CD8-positive, alpha-beta memory T cell (primary cell): ENCODE results near the gene HIKESHI. TPM values are rescaled to one million over a fixed set of nuclear protein-coding genes. Genes with fewer than 3 reads are reported as not detected.

Experiments
- CTCF ChIA-PET: fragments of 350-600 bp; sonication (Branson Sonifier 250); formaldehyde crosslinking; loops from one replicate; lab custom pipeline; 2021; ENCODE audit warnings: antibody characterized with exemption; lab: Charles Lee
- POLR2A ChIA-PET: fragments of 350-600 bp; sonication (Branson Sonifier 250); formaldehyde crosslinking; loops from one replicate; lab custom pipeline; 2021; ENCODE audit warnings: antibody characterized with exemption; lab: Charles Lee
- DNase-seq, 5 donors: peaks; one replicate each; pipeline versions ENCODE4 v3.0.0 to v3.0.0-alpha.2; 2020 to 2022; ENCODE audit warnings: mixed read lengths in 1 of 5
- H3K27ac ChIP-seq: one replicate; pipeline ENCODE4 v1.7.0; 2013; ENCODE audit warnings: low read depth, mild to moderate bottlenecking, low read length, moderate library complexity
- H3K27me3 ChIP-seq: 2 replicates; pipeline ENCODE4 v1.7.0; 2013; ENCODE audit warnings: low read length, mild to moderate bottlenecking; ENCODE audit not compliant: insufficient read depth, poor library complexity, severe bottlenecking
- H3K36me3 ChIP-seq: 2 replicates; pipeline ENCODE4 v1.7.0; 2013; ENCODE audit warnings: mild to moderate bottlenecking, low read length, moderate library complexity; ENCODE audit not compliant: insufficient read depth
- H3K4me1 ChIP-seq: 2 replicates; pipeline ENCODE4 v1.7.0; 2013; ENCODE audit warnings: mild to moderate bottlenecking, low read length, moderate library complexity; ENCODE audit not compliant: insufficient read depth
- H3K4me3 ChIP-seq: 2 replicates; pipeline ENCODE4 v1.7.0; 2013; ENCODE audit warnings: mild to moderate bottlenecking, low read length
- H3K9me3 ChIP-seq: 2 replicates; pipeline ENCODE4 v1.7.0; 2013; ENCODE audit warnings: mild to moderate bottlenecking, low read length
- H3K27ac Mint-ChIP-seq, 8 donors: one replicate each; pipeline ENCODE4 v1.8.0; 2020 to 2021; ENCODE audit warnings: mixed read lengths in 8 of 8, mild to moderate bottlenecking in 6 of 8, inconsistent platforms in 3 of 8, moderate library complexity in 3 of 8
- H3K27me3 Mint-ChIP-seq, 2 donors: one replicate each; pipeline ENCODE4 v1.8.0; 2020 to 2021; ENCODE audit warnings: mixed read lengths in 2 of 2, mild to moderate bottlenecking in 1 of 2, moderate library complexity in 1 of 2
- H3K36me3 Mint-ChIP-seq, 3 donors: one replicate each; pipeline ENCODE4 v1.8.0; 2020 to 2021; ENCODE audit warnings: mixed read lengths in 3 of 3, inconsistent platforms in 1 of 3, mild to moderate bottlenecking in 1 of 3
- H3K4me1 Mint-ChIP-seq, 3 donors: one replicate each; pipeline ENCODE4 v1.8.0; 2020 to 2021; ENCODE audit warnings: mixed read lengths in 3 of 3, inconsistent platforms in 1 of 3, mild to moderate bottlenecking in 1 of 3
- H3K4me3 Mint-ChIP-seq, 7 donors: one replicate each; pipeline ENCODE4 v1.8.0; 2020 to 2021; ENCODE audit warnings: mixed read lengths in 7 of 7, mild to moderate bottlenecking in 6 of 7, moderate library complexity in 4 of 7, inconsistent platforms in 2 of 7
- H3K9me3 Mint-ChIP-seq, 5 donors: one replicate each; pipeline ENCODE4 v1.8.0; 2020 to 2022; ENCODE audit warnings: mixed read lengths in 5 of 5, mild to moderate bottlenecking in 3 of 5, moderate library complexity in 2 of 5, inconsistent platforms in 1 of 5
- polyA plus RNA-seq: library from polyadenylated mRNA; unstranded; fragments of 300-500 nt; fragmentation: Illumina TruSeq; gene quantifications from one replicate; pipeline ENCODE4 v1.2.3, GENCODE V29; 2021
- total RNA-seq, 2 experiments: library from RNA; stranded (reverse); gene quantifications; one replicate each; pipeline ENCODE4 v1.2.3, GENCODE V29; 2021

The HIKESHI gene
- total and polyA plus RNA-seq, 3 experiments from 2014 or later: 52.9 to 85.3 (median 56.9) TPM

DNA sequence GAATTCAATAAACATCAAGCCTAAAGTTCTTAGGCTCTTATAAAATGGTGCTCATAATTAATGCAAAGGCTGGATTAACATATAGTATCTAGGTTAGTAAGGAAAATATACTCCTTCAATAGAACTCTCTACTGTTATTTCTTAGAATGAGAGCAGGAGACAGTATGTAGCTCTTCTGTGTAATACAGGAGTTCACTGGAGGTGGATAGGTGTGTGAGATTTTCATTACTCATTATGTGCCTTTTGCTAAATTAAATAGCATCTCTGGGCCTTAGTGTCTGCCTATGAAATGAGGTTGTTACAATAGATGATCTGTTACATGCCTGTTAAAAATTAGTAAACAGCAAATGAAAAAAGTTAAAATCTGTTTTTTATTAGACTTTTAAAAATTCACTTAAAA is 36.8 kb upstream of the HIKESHI start:
- ChIA-PET CTCF (no interaction called here), POLR2A (no interaction called here)
- peaks cover 10 to 66% (median 11%) of the 10 kb centered on the region in 3 donors for H3K36me3 Mint-ChIP-seq
- peaks cover 12 to 30% (median 17%) of the 10 kb centered on the region in 3 donors for H3K4me1 Mint-ChIP-seq
- no peaks in the 10 kb centered on the region for H3K9me3 Mint-ChIP-seq
- no peak overlapping the region for H3K27ac Mint-ChIP-seq
- Histone ChIP-seq H3K27me3 (no peaks in the 10 kb centered on the region), H3K9me3 (no peaks in the 10 kb centered on the region), H3K4me3 (no peak overlapping the region), H3K4me1 (no peaks in the 10 kb centered on the region), H3K36me3 (peaks cover 5% of the 10 kb centered on the region), H3K27ac (no peak overlapping the region)
- no peak overlapping the region for H3K4me3 Mint-ChIP-seq
- DNase-seq: no peak
- H3K27me3 Mint-ChIP-seq: no peaks in the 10 kb centered on the region

DNA sequence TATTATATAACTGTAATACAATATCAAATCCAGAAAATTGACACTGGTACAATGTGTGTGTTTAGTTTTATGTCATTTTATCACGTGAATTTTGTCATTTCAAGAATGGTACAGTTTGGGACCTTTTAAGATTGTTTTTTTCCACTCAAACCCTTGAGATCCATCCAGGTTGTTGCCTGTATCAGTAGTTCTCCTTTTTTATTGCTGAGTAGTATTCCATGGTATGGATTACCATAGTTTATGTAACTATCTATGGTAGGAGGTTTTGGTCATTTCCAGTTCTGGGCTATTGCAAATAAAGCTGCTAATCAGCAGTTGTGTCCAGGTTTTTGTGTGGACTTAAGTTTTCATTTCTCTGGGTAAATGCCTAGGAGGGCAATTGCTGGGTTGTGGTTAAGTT is 32.4 kb upstream of the HIKESHI start:
- H3K4me1 ChIP-seq: no peaks in the 10 kb centered on the region
- H3K9me3 ChIP-seq: no peaks in the 10 kb centered on the region
- H3K4me3 ChIP-seq: no peak overlapping the region
- Mint-ChIP-seq H3K27me3 (no peaks in the 10 kb centered on the region), H3K4me1 (peaks cover 31 to 61% (median 45%) of the 10 kb centered on the region in 3 donors), H3K4me3 (no peak overlapping the region), H3K36me3 (peaks cover 13 to 70% (median 17%) of the 10 kb centered on the region in 3 donors), H3K9me3 (no peaks in the 10 kb centered on the region), H3K27ac (no peak overlapping the region)
- peaks cover 5% of the 10 kb centered on the region for H3K36me3 ChIP-seq
- CTCF ChIA-PET: interaction anchor here (1.4 kb wide), 1 partner anchor 18 kb away, joined by 3 read pairs; no protein-coding TSS in a partner anchor
- H3K27ac ChIP-seq: no peak overlapping the region
- H3K27me3 ChIP-seq: no peaks in the 10 kb centered on the region
- POLR2A ChIA-PET: no interaction called here
- DNase-seq: no peak

DNA sequence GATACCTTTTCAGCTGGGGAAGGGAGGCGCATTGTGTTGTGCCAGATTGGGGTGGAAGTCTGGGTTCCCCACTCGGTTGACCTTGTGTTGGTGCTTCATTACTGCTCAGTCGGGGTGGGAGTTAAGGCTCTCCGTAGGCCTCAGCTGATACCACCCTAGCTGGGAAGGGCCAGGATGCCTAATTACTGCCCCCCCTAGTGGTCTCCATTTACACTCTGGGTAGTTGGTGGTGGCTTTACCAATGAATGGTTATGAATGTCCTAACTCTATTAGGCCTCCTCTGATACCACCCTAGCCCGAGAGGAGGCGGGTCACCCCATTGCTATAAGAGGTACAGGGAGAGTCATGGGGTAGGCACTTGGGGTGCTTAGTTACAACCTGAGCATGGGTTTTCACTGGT is 27.5 kb upstream of the HIKESHI start:
- H3K4me3 Mint-ChIP-seq: no peak overlapping the region
- H3K9me3 Mint-ChIP-seq: peaks cover 0 to 1% (median 0%) of the 10 kb centered on the region in 5 donors
- ChIA-PET CTCF (interaction anchor here (1.0 kb wide), 1 partner anchor 20 kb away, joined by 3 read pairs; no protein-coding TSS in a partner anchor), POLR2A (no interaction called here)
- H3K36me3 ChIP-seq: peaks cover 19% of the 10 kb centered on the region
- H3K36me3 Mint-ChIP-seq: peaks cover 18 to 86% (median 27%) of the 10 kb centered on the region in 3 donors
- H3K4me3 ChIP-seq: no peak overlapping the region
- no peak overlapping the region for H3K27ac ChIP-seq
- no peak for DNase-seq
- H3K4me1 Mint-ChIP-seq: peaks cover 37 to 65% (median 54%) of the 10 kb centered on the region in 3 donors
- peak overlapping the region in 4 of 8 donors; percentile 18 to 78 (median 38) for H3K27ac Mint-ChIP-seq
- H3K27me3 Mint-ChIP-seq: no peaks in the 10 kb centered on the region
- H3K9me3 ChIP-seq: no peaks in the 10 kb centered on the region
- no peaks in the 10 kb centered on the region for H3K27me3 ChIP-seq
- no peaks in the 10 kb centered on the region for H3K4me1 ChIP-seq

DNA sequence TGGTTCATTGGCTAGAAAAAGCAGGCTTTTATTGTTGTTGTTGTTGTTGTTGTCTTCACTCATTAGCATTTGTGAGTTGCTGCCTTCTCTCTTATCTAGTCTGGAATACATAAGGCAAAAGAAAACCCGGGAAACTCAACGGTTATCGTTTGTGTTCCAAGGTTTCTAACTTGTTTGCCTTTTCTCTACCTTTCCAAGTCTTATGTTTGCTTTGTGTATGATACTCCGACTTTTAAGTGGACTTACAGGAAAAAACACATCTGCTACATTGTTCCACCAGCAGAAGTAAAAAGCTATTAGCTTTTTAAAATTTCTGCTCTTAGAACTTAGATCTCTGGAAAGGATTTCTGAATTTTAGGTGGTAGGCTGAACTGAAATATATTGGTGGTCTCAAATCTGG is 27.0 kb upstream of the HIKESHI start:
- peak overlapping the region in 4 of 8 donors; percentile 29 to 78 (median 38) for H3K27ac Mint-ChIP-seq
- ChIA-PET POLR2A (no interaction called here), CTCF (interaction anchor here (1.0 kb wide), 1 partner anchor 19 kb away, joined by 3 read pairs; no protein-coding TSS in a partner anchor)
- H3K27me3 Mint-ChIP-seq: no peaks in the 10 kb centered on the region
- DNase-seq: no peak
- peaks cover 19% of the 10 kb centered on the region for H3K36me3 ChIP-seq
- H3K9me3 Mint-ChIP-seq: peaks cover 0 to 1% (median 0%) of the 10 kb centered on the region in 5 donors
- H3K4me3 Mint-ChIP-seq: no peak overlapping the region
- peaks cover 21 to 86% (median 27%) of the 10 kb centered on the region in 3 donors for H3K36me3 Mint-ChIP-seq
- H3K9me3 ChIP-seq: no peaks in the 10 kb centered on the region
- peaks cover 36 to 64% (median 53%) of the 10 kb centered on the region in 3 donors for H3K4me1 Mint-ChIP-seq
- no peaks in the 10 kb centered on the region for H3K4me1 ChIP-seq
- H3K27ac ChIP-seq: no peak overlapping the region
- H3K4me3 ChIP-seq: no peak overlapping the region
- H3K27me3 ChIP-seq: no peaks in the 10 kb centered on the region

DNA sequence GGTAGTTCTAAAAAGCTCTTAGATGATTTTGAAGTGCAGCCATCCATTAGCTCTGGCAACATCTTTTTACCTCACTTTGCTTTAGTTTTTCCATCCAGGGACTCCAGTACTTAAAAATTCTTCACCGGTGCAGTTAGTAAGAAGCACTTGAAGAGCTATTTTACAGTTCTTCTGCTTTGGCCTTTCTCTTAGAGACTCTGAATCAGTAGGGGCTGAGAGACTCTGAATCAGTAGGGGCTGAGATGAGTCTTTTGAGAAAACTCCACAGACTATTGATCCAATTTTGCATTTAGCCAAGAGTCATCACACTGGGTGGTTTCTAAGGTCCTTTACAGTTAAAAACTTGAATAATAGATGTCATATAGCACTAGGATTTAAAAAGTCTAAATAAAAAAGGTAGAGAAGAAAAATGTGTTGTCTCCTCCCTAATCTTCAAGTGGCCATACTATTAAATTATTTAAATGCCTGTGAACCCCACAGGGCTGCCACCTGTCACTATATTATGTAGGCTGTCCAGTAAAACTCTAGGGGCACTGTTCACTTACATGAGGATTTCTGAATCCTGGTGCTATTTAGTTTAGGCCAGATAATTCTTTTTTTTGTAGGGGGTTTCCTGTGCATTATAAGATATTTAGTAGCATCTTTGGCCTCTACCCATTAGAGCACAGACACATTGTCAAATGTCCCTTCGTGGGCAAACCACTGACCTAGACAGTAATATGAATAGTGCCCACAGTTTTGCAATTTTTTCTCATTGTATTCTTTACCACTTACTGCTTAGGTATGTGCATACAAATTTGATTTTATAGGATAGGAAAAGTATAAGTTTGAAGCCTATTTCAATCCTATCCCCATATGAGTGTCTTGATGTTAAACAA is 26.3 kb upstream of the HIKESHI start:
- Histone ChIP-seq H3K9me3 (no peaks in the 10 kb centered on the region), H3K4me1 (no peaks in the 10 kb centered on the region), H3K27me3 (no peaks in the 10 kb centered on the region), H3K27ac (no peak overlapping the region), H3K36me3 (peaks cover 19% of the 10 kb centered on the region), H3K4me3 (no peak overlapping the region)
- Mint-ChIP-seq H3K27ac (peak overlapping the region in 5 of 8 donors; percentile 14 to 85 (median 30)), H3K36me3 (peaks cover 16 to 87% (median 29%) of the 10 kb centered on the region in 3 donors), H3K27me3 (no peaks in the 10 kb centered on the region), H3K4me1 (peaks cover 32 to 64% (median 53%) of the 10 kb centered on the region in 3 donors), H3K4me3 (no peak overlapping the region), H3K9me3 (peaks cover 0 to 1% (median 0%) of the 10 kb centered on the region in 5 donors)
- no peak for DNase-seq
- CTCF ChIA-PET: interaction anchor here (1.0 kb wide), 1 partner anchor 19 kb away, joined by 3 read pairs; no protein-coding TSS in a partner anchor
- POLR2A ChIA-PET: no interaction called here

DNA sequence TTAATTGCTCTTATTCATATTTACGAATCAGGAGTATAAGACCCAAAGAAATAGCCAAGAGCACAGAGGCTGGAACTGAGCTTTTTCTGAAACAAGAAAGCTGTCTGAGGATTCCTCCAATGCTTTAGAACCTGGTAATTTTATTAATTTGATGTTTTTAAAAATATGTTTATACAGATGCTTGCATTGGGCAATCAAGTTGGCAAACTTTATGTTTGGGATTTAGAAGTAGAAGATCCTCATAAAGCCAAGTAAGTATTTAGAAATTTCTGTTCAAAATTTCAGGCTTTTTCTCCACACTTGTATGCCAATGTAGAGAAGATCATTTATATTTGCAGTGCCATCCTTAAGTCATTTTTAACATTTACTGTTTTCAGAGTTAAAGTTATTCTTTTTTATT is 24.3 kb upstream of the HIKESHI start:
- Mint-ChIP-seq H3K4me1 (peaks cover 28 to 63% (median 48%) of the 10 kb centered on the region in 3 donors), H3K27ac (no peak overlapping the region), H3K27me3 (no peaks in the 10 kb centered on the region), H3K4me3 (no peak overlapping the region), H3K36me3 (peaks cover 14 to 82% (median 25%) of the 10 kb centered on the region in 3 donors), H3K9me3 (peaks cover 0 to 1% (median 0%) of the 10 kb centered on the region in 5 donors)
- H3K27ac ChIP-seq: no peak overlapping the region
- ChIA-PET POLR2A (no interaction called here), CTCF (interaction anchor here (0.6 kb wide), 1 partner anchor 11 kb away, joined by 3 read pairs; no protein-coding TSS in a partner anchor)
- no peaks in the 10 kb centered on the region for H3K27me3 ChIP-seq
- H3K4me3 ChIP-seq: no peak overlapping the region
- no peaks in the 10 kb centered on the region for H3K4me1 ChIP-seq
- DNase-seq: no peak
- peaks cover 19% of the 10 kb centered on the region for H3K36me3 ChIP-seq
- no peaks in the 10 kb centered on the region for H3K9me3 ChIP-seq

DNA sequence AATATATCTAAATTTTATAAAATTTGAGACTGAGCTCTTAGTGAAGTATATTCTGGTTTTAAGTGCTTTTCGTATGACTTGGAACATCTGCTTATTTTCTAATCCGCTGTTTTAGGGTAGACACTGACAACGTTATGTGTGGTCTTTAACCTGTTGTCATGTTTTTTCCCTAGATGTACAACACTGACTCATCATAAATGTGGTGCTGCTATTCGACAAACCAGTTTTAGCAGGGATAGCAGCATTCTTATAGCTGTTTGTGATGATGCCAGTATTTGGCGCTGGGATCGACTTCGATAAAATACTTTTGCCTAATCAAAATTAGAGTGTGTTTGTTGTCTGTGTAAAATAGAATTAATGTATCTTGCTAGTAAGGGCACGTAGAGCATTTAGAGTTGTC is 23.8 kb upstream of the HIKESHI start:
- H3K4me3 ChIP-seq: no peak overlapping the region
- no peak overlapping the region for H3K4me3 Mint-ChIP-seq
- H3K27ac Mint-ChIP-seq: peak overlapping the region in 1 of 8 donors; percentile 11
- no peaks in the 10 kb centered on the region for H3K27me3 ChIP-seq
- peaks cover 28 to 60% (median 48%) of the 10 kb centered on the region in 3 donors for H3K4me1 Mint-ChIP-seq
- peaks cover 19% of the 10 kb centered on the region for H3K36me3 ChIP-seq
- H3K4me1 ChIP-seq: no peaks in the 10 kb centered on the region
- H3K9me3 Mint-ChIP-seq: peaks cover 0 to 1% (median 0%) of the 10 kb centered on the region in 5 donors
- no peak overlapping the region for H3K27ac ChIP-seq
- no peaks in the 10 kb centered on the region for H3K9me3 ChIP-seq
- ChIA-PET POLR2A (no interaction called here), CTCF (interaction anchor here (0.6 kb wide), 1 partner anchor 12 kb away, joined by 3 read pairs; no protein-coding TSS in a partner anchor)
- peaks cover 14 to 78% (median 25%) of the 10 kb centered on the region in 3 donors for H3K36me3 Mint-ChIP-seq
- DNase-seq: no peak
- H3K27me3 Mint-ChIP-seq: no peaks in the 10 kb centered on the region

DNA sequence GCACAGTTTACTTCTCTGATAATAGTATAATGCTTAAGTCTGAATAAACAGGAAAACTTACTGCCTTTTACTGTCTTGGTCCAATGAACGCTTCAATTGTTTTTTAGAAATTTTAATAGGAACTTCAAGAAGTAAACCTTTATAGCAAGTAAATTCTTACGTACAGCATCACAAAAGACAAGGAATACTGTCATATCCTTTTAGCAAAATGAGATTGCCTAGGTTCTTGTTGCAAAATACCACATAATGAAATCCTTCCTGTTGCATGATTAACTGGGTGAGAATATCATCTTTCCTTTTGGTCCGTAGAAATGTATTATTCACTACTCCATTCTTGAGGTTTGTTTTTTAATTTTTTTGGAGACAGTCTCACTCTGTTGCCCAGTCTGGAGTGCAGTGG is 22.3 kb upstream of the HIKESHI start:
- Histone ChIP-seq H3K4me3 (no peak overlapping the region), H3K27ac (no peak overlapping the region), H3K9me3 (no peaks in the 10 kb centered on the region), H3K27me3 (no peaks in the 10 kb centered on the region), H3K4me1 (no peaks in the 10 kb centered on the region), H3K36me3 (peaks cover 19% of the 10 kb centered on the region)
- Mint-ChIP-seq H3K9me3 (peaks cover 0 to 1% (median 0%) of the 10 kb centered on the region in 5 donors), H3K27me3 (no peaks in the 10 kb centered on the region), H3K27ac (no peak overlapping the region), H3K4me1 (peaks cover 22 to 47% (median 37%) of the 10 kb centered on the region in 3 donors), H3K4me3 (no peak overlapping the region), H3K36me3 (peaks cover 14 to 72% (median 29%) of the 10 kb centered on the region in 3 donors)
- ChIA-PET POLR2A (no interaction called here), CTCF (no interaction called here)
- DNase-seq: no peak
